Smooth muscle cell (in vitro differentiated cells): ENCODE measurements around the gene CCDC186. TPM values are rescaled to one million over a fixed set of nuclear protein-coding genes. Genes with fewer than 3 reads are reported as not detected.

Experiments used
- DNase-seq: peaks from one replicate; lab custom pipeline; 2025; ENCODE audit not compliant: unreplicated experiment; lab: John Stamatoyannopoulos, UW
- H2AFZ ChIP-seq: fragments of 200-600 bp; sonication (generic); 2 replicates; pipeline ENCODE4 v1.6.0; 2016; ENCODE audit warnings: antibody characterized with exemption, low read depth, mild to moderate bottlenecking
- H3F3A ChIP-seq: fragments of 200-600 bp; sonication (generic); 2 replicates; pipeline ENCODE4 v1.6.0; 2017; ENCODE audit warnings: antibody characterized with exemption, low read depth
- H3K27ac ChIP-seq: fragments of 200-600 bp; sonication (generic); 2 replicates; pipeline ENCODE4 v1.5.1; 2016; ENCODE audit warnings: low read depth, mild to moderate bottlenecking
- H3K27me3 ChIP-seq: fragments of 200-600 bp; sonication (generic); 2 replicates; pipeline ENCODE4 v1.6.1; 2016; ENCODE audit warnings: low read depth, mild to moderate bottlenecking
- H3K36me3 ChIP-seq: fragments of 200-600 bp; sonication (generic); 2 replicates; pipeline ENCODE4 v1.5.1; 2016; ENCODE audit warnings: low read depth
- H3K4me1 ChIP-seq: fragments of 200-600 bp; sonication (generic); 2 replicates; pipeline ENCODE4 v1.5.1; 2016; ENCODE audit warnings: low read depth
- H3K4me2 ChIP-seq: fragments of 200-600 bp; sonication (generic); 2 replicates; pipeline ENCODE4 v1.6.0; 2016; ENCODE audit warnings: mild to moderate bottlenecking
- H3K4me3 ChIP-seq: fragments of 200-600 bp; sonication (generic); 2 replicates; pipeline ENCODE4 v1.5.1; 2016; ENCODE audit warnings: mild to moderate bottlenecking
- H3K79me2 ChIP-seq: fragments of 200-600 bp; sonication (generic); 2 replicates; pipeline ENCODE4 v1.6.0; 2016; ENCODE audit warnings: low read depth, mild to moderate bottlenecking
- H3K9ac ChIP-seq: fragments of 200-600 bp; sonication (generic); 2 replicates; pipeline ENCODE4 v1.6.0; 2016; ENCODE audit warnings: low read depth
- H3K9me3 ChIP-seq: fragments of 200-600 bp; sonication (generic); replicated peaks from 2 replicates; pipeline ENCODE4 v1.5.1; 2016; ENCODE audit warnings: low read depth
- H4K20me1 ChIP-seq: fragments of 200-600 bp; sonication (generic); 2 replicates; pipeline ENCODE4 v1.6.0; 2016; ENCODE audit warnings: low read depth
- WGBS: methylation state at CpG from one replicate; pipeline ENCODE4 v1.1.7; 2016; ENCODE audit warnings: low lambda C conversion rate; 5-methylcytosine and 5-hydroxymethylcytosine counted together
- polyA plus RNA-seq: library from polyadenylated mRNA; unstranded; fragments of >200 nt; fragmentation: Nextera tagmentation; extraction: Ambion mirVana; gene quantifications from 2 replicates; pipeline ENCODE4 v1.2.1, GENCODE V29; 2016
- total RNA-seq: library from RNA; depleted of rRNA; stranded (reverse); fragments of >200 nt; gene quantifications from 2 replicates; pipeline ENCODE4 v1.2.3, GENCODE V29; 2014
- TF ChIP-seq, protein P1 (sequence below): fragments of 200-600 bp; sonication (generic); IDR thresholded peaks from 2 replicates; pipeline ENCODE4 v1.5.1; 2017; ENCODE audit warnings: borderline replicate concordance, mild to moderate bottlenecking, antibody characterized with exemption; ENCODE audit not compliant: insufficient read depth, poor library complexity, severe bottlenecking

Gene CCDC186
- total and polyA plus RNA-seq, 2 experiments from 2014 or later = 14.6 to 27.9 TPM

GRCh38 chr10:114094795-114095194, 79.2 kb downstream of the CCDC186 start:
- DNase-seq = no peak
- WGBS = 88% methylated on average over 3 of the region's 3 CpGs
- Histone ChIP-seq H3K4me2 (no peak overlapping the region), H3K9me3 (no peaks in the 10 kb centered on the region), H3K79me2 (no peaks in the 10 kb centered on the region), H3K9ac (no peak overlapping the region), H3K36me3 (no peaks in the 10 kb centered on the region), H3K4me1 (no peaks in the 10 kb centered on the region), H3K4me3 (no peak overlapping the region), H2AFZ (no peak overlapping the region), H4K20me1 (no peaks in the 10 kb centered on the region), H3K27ac (no peak overlapping the region), H3F3A (no peaks in the 10 kb centered on the region), H3K27me3 (peaks cover 54% of the 10 kb centered on the region)
- TF ChIP-seq, protein P1, sequence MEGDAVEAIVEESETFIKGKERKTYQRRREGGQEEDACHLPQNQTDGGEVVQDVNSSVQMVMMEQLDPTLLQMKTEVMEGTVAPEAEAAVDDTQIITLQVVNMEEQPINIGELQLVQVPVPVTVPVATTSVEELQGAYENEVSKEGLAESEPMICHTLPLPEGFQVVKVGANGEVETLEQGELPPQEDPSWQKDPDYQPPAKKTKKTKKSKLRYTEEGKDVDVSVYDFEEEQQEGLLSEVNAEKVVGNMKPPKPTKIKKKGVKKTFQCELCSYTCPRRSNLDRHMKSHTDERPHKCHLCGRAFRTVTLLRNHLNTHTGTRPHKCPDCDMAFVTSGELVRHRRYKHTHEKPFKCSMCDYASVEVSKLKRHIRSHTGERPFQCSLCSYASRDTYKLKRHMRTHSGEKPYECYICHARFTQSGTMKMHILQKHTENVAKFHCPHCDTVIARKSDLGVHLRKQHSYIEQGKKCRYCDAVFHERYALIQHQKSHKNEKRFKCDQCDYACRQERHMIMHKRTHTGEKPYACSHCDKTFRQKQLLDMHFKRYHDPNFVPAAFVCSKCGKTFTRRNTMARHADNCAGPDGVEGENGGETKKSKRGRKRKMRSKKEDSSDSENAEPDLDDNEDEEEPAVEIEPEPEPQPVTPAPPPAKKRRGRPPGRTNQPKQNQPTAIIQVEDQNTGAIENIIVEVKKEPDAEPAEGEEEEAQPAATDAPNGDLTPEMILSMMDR = no peak

DNA sequence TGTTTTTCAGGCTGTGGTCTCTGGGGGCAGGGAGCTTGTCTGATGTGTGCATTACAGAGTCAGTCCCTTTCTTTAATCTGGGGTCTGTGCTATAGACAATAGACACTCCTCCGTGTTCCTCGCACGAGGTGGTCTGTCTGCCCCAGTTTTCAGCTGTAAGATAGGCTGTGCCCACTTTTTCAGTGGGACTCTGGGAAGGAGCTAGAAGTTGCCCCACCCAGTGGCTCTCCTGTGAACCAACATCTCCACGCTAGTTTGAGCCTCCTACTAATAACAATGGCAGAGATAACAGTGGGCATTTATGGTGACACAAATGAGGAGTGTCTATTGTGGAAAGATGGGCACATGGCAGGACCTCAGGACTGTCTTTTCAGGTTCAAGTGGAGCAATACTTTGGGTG, 86.3 kb downstream of the CCDC186 start:
- no peaks in the 10 kb centered on the region for H3K36me3 ChIP-seq
- H4K20me1 ChIP-seq = no peaks in the 10 kb centered on the region
- TF ChIP-seq, protein P1 = no peak
- no peaks in the 10 kb centered on the region for H3K4me1 ChIP-seq
- H3K9me3 ChIP-seq = no peaks in the 10 kb centered on the region
- peaks cover 12% of the 10 kb centered on the region for H3K27me3 ChIP-seq
- no peaks in the 10 kb centered on the region for H3F3A ChIP-seq
- H3K79me2 ChIP-seq = no peaks in the 10 kb centered on the region
- H3K4me3 ChIP-seq = no peak overlapping the region
- 68% methylated on average over 4 of the region's 4 CpGs for WGBS
- H3K9ac ChIP-seq = no peak overlapping the region
- no peak for DNase-seq
- no peak overlapping the region for H2AFZ ChIP-seq
- H3K4me2 ChIP-seq = no peak overlapping the region
- H3K27ac ChIP-seq = no peak overlapping the region

DNA sequence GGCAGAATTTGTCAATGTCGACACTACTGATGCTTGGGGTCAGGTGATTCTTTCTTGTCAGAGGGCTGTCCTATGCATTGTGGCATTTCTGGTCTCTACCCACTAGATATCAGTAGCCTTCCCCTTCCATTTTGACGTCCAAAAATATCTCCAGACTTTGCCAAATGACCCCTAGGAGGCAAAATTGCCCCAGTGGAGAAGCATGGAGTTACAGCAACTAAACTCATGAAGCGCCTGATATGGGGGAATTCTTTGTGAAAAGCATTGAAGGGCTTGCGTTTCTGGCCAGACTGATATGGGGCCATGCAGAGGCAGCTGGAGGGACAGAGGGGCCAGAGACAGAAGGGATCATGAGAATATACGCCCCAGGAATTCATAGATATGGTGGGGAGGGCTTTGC, 86.7 kb downstream of the CCDC186 start:
- peaks cover 8% of the 10 kb centered on the region for H3K27me3 ChIP-seq
- no peaks in the 10 kb centered on the region for H3K4me1 ChIP-seq
- H3K4me3 ChIP-seq = no peak overlapping the region
- H4K20me1 ChIP-seq = no peaks in the 10 kb centered on the region
- no peak for DNase-seq
- H3K36me3 ChIP-seq = no peaks in the 10 kb centered on the region
- 86% methylated on average over 5 of the region's 5 CpGs for WGBS
- H2AFZ ChIP-seq = no peak overlapping the region
- no peak overlapping the region for H3K9ac ChIP-seq
- no peaks in the 10 kb centered on the region for H3F3A ChIP-seq
- no peaks in the 10 kb centered on the region for H3K79me2 ChIP-seq
- no peaks in the 10 kb centered on the region for H3K9me3 ChIP-seq
- H3K27ac ChIP-seq = no peak overlapping the region
- no peak overlapping the region for H3K4me2 ChIP-seq
- TF ChIP-seq, protein P1 = no peak

DNA sequence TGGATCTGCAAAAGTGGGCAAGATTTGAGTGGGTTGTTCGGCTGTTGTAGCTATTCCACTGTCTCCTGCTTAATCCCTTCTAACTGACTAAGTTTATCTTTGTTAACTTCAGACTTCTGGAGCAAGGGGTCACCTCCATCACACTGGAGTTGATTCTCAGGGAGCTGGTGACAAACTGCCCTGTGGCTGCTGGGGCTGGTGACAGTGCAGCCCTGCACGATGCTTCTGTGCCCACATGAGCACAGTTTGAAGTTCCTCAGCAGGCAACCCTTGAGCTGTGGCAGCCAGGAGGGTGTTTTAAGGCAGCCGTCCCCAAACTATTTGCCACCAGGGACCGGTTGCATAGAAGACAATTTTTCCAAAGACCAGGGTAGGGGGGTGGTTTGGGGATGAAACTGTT, 89.8 kb downstream of the CCDC186 start:
- Histone ChIP-seq H3K79me2 (no peaks in the 10 kb centered on the region), H3K4me1 (no peaks in the 10 kb centered on the region), H2AFZ (no peak overlapping the region), H3K9ac (no peak overlapping the region), H3K36me3 (no peaks in the 10 kb centered on the region), H3K9me3 (no peaks in the 10 kb centered on the region), H3K4me3 (no peak overlapping the region), H4K20me1 (no peaks in the 10 kb centered on the region), H3K27ac (no peak overlapping the region), H3K27me3 (peaks cover 10% of the 10 kb centered on the region), H3F3A (no peaks in the 10 kb centered on the region), H3K4me2 (no peak overlapping the region)
- DNase-seq = no peak
- TF ChIP-seq, protein P1 = no peak
- WGBS = 90% methylated on average over 4 of the region's 4 CpGs
